Activated CD4-positive, alpha-beta T cell treated with anti-CD3 and anti-CD28 coated beads, Interleukin-2, amount 10 ng/mL, durations not matched to agents 7 days and 5 days (primary cell): Measurements from ENCODE around the gene CENPK. TPM values are rescaled to one million over a fixed set of nuclear protein-coding genes. Genes with fewer than 3 reads are reported as not detected.

Experiments
- CTCF ChIA-PET: fragments of 350-600 bp; sonication (Branson Sonifier 250); formaldehyde crosslinking; loops from one replicate; lab custom pipeline; 2021; ENCODE audit warnings: antibody characterized with exemption; lab: Charles Lee
- POLR2A ChIA-PET: fragments of 350-600 bp; sonication (Branson Sonifier 250); formaldehyde crosslinking; loops from one replicate; lab custom pipeline; 2021; ENCODE audit warnings: antibody characterized with exemption; lab: Charles Lee
- DNase-seq: peaks from one replicate; pipeline ENCODE4 v3.0.0-alpha.2; 2020
- H3K27ac Mint-ChIP-seq: one replicate; pipeline ENCODE4 v1.8.0; 2021; ENCODE audit warnings: mild to moderate bottlenecking, moderate library complexity, mixed read lengths
- H3K27me3 Mint-ChIP-seq: one replicate; pipeline ENCODE4 v1.8.0; 2021; ENCODE audit warnings: mixed read lengths
- H3K36me3 Mint-ChIP-seq: one replicate; pipeline ENCODE4 v1.8.0; 2021; ENCODE audit warnings: low read depth, mixed read lengths
- H3K4me1 Mint-ChIP-seq: one replicate; pipeline ENCODE4 v1.8.0; 2021; ENCODE audit warnings: mixed read lengths
- H3K4me3 Mint-ChIP-seq: one replicate; pipeline ENCODE4 v1.8.0; 2021; ENCODE audit warnings: mild to moderate bottlenecking, moderate library complexity, mixed read lengths
- H3K9me3 Mint-ChIP-seq: one replicate; pipeline ENCODE4 v1.8.0; 2021; ENCODE audit warnings: mixed read lengths
- total RNA-seq, 2 experiments: library from RNA; stranded (reverse); gene quantifications; one replicate each; pipeline ENCODE4 v1.2.3, GENCODE V29; 2021

CENPK gene
- total RNA-seq, 2 experiments from 2014 or later, result 96.9 to 108 TPM

DNA sequence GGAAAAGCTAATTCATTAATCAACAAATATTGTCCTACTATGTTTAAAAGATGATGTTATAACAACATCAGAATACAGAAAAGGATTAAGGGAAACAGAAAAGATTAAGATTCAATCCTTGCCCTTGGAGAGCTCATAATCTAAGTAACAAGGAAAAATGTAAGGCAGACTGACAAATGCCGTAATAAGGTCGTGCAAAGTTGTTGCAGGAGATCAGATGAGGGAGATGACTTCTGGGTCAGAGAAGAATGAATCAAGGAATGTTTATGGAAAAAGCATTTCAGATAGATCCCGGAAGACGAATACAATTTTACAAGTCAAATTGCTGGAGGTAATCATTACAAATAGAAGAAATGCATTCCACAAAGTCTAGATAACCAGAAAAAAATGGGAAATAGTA, 87.6 kb downstream of the CENPK start:
- no peaks in the 10 kb centered on the region for H3K9me3 Mint-ChIP-seq

DNA sequence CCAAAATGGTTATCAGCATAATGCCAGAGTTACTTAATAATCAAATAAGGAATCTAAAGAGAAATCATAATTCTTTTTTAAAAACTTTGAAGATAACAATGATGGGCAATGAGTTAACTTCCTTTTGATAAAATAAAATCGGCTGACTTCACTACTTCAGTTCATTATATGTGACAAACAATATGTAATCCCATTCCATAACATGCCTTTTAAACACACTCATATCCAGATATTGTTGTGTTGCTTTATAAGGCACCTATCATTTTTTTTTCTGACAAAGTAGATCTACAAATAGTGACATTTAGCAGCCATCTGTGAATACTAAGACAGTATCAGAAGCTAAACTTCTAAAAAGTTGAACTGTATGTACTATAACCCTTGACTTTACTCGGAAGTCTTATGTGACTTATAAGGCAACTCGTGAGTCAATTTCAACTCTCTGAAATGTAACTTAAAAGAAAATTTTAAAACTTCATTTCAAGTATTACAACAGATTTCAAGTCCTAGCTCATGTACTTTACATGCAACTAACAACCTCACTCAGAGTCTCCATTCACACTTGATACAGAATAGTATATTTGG, 88.7 kb downstream of the CENPK start:
- no peak overlapping the region for H3K27ac Mint-ChIP-seq
- POLR2A ChIA-PET, result no interaction called here
- no peak overlapping the region for H3K4me3 Mint-ChIP-seq
- no peaks in the 10 kb centered on the region for H3K36me3 Mint-ChIP-seq
- no peaks in the 10 kb centered on the region for H3K4me1 Mint-ChIP-seq
- no peaks in the 10 kb centered on the region for H3K9me3 Mint-ChIP-seq
- no peak for DNase-seq
- CTCF ChIA-PET, result no interaction called here
- H3K27me3 Mint-ChIP-seq, result peaks cover 7% of the 10 kb centered on the region

More for the DNA sequence above, 87.6 kb downstream of the CENPK start:
- no peak for DNase-seq
- peaks cover 7% of the 10 kb centered on the region for H3K27me3 Mint-ChIP-seq
- POLR2A ChIA-PET, result no interaction called here
- CTCF ChIA-PET, result no interaction called here
- no peak overlapping the region for H3K27ac Mint-ChIP-seq
- no peaks in the 10 kb centered on the region for H3K36me3 Mint-ChIP-seq
- no peaks in the 10 kb centered on the region for H3K4me1 Mint-ChIP-seq
- no peak overlapping the region for H3K4me3 Mint-ChIP-seq

GRCh38 chr5:65468633-65469032, 94.3 kb downstream of the CENPK start:
- Mint-ChIP-seq H3K9me3 (no peaks in the 10 kb centered on the region), H3K36me3 (no peaks in the 10 kb centered on the region), H3K27me3 (peaks cover 1% of the 10 kb centered on the region), H3K27ac (no peak overlapping the region), H3K4me1 (no peaks in the 10 kb centered on the region), H3K4me3 (no peak overlapping the region)
- DNase-seq, result no peak
- CTCF ChIA-PET, result interaction anchor here (0.6 kb wide), 1 partner anchor 38 kb away, joined by 3 read pairs; no protein-coding TSS in a partner anchor
- POLR2A ChIA-PET, result no interaction called here

Other genes starting within 250 kb of the CENPK start
- gene ADAMTS6, start 81.2 kb downstream of the CENPK start, total RNA-seq, result 1 to 10 TPM; 2.8 to 2.9 TPM
- 10 to 100 TPM; 61.7 to 69.9 TPM for gene PPWD1, start 128 bp upstream of the CENPK start, total RNA-seq
- gene TRIM23, start 61.2 kb upstream of the CENPK start, total RNA-seq, result 1 to 10 TPM; 7.9 to 9.6 TPM
- 1 to 10 TPM; 4.5 to 5.3 TPM for gene SHLD3, start 61.9 kb upstream of the CENPK start, total RNA-seq
- 10 to 100 TPM; 24.4 to 24.5 TPM for gene TRAPPC13, start 61.9 kb upstream of the CENPK start, total RNA-seq
- gene SGTB, start 158.9 kb upstream of the CENPK start, total RNA-seq, result 10 to 100 TPM; 18.4 to 20.1 TPM
- 10 to 100 TPM; 11.0 to 12.4 TPM for gene NLN, start 159.0 kb upstream of the CENPK start, total RNA-seq